ENCODE measurements around the gene ROBO2. TPM values are rescaled to one million over a fixed set of nuclear protein-coding genes. Genes with fewer than 3 reads are reported as not detected.

Gene ROBO2
- total RNA-seq, 1 experiment from 2014 or later = not detected

- H3K79me2 ChIP-seq (ENCODE audit: insufficient read depth, low read length) = no peaks in the 10 kb centered on the region
- no peak overlapping the region for H2AFZ ChIP-seq (ENCODE audit: low read depth, low read length, poor library complexity, severe bottlenecking)
- intact Hi-C loops (cut with micrococcal nuclease) = no loop called here
- ATAC-seq (no peak), DNase-seq (ENCODE audit: low read depth, low spot score) (no peak)
- no peaks in the 10 kb centered on the region for H3K4me1 ChIP-seq (ENCODE audit: control insufficient read depth in 1 of 2, insufficient read depth in 2 of 2, low read length in 2 of 2)
- no peak overlapping the region for H3K4me3 ChIP-seq (replicated peaks in 1 of 2; ENCODE audit: low read depth in 1 of 2, low read length in 2 of 2)
- H4K20me1 ChIP-seq (ENCODE audit: insufficient read depth) = no peaks in the 10 kb centered on the region
- H3K9ac ChIP-seq (ENCODE audit: low read length) = no peak overlapping the region
- H3K4me2 ChIP-seq (ENCODE audit: low read length) = no peak overlapping the region
- H3K27ac ChIP-seq (ENCODE audit: low read depth, low read length) = no peak overlapping the region
- no peaks in the 10 kb centered on the region for H3K27me3 ChIP-seq (ENCODE audit: insufficient read depth, low read length)
- H3K9me3 ChIP-seq (ENCODE audit: control insufficient read depth in 1 of 2, insufficient read depth in 1 of 2, low read depth in 1 of 2, low read length in 2 of 2) = peaks cover 6 to 25% of the 10 kb centered on the region in 2 experiments; a peak in 3 of 4 replicates
- ChIA-PET CTCF (no interaction called here), RAD21 (ENCODE audit: low non-redundant PET in 1 of 2, low total read pairs in 2 of 2, uncharacterized antibody in 2 of 2, unreplicated experiment in 2 of 2) (no interaction called here), POLR2A (no interaction called here)
- no TSS peak for BruUV-seq (replicated peaks)
- TF ChIP-seq MAX (IDR thresholded peaks at IDR 0.05) = no peak
- no peak for TF ChIP-seq REST (IDR thresholded peaks at IDR 0.05; ENCODE audit: low read depth)
- TF ChIP-seq EGR1 (IDR thresholded peaks at IDR 0.05; ENCODE audit: low read depth) = no peak
- no peak for TF ChIP-seq YY1 (IDR thresholded peaks at IDR 0.05; ENCODE audit: extremely low read depth, insufficient replicate concordance, low read depth, low read length)
- no peak for TF ChIP-seq CTCF (IDR thresholded peaks at IDR 0.05 in 2 of 3, conservative IDR thresholded peaks at IDR 0.05 in 1 of 3; ENCODE audit: borderline replicate concordance in 1 of 3, insufficient read depth in 1 of 3, low read depth in 2 of 3, low read length in 2 of 3)
- no peak for TF ChIP-seq SIN3A (IDR thresholded peaks at IDR 0.05; ENCODE audit: low read depth)
- TF ChIP-seq POLR2A (IDR thresholded peaks at IDR 0.05; ENCODE audit: borderline replicate concordance, extremely low read depth, insufficient read depth, insufficient read length) = no peak
- no peak for TF ChIP-seq JUND (IDR thresholded peaks at IDR 0.05)
- TF ChIP-seq ZBTB33 (IDR thresholded peaks at IDR 0.05; ENCODE audit: extremely low read depth, insufficient replicate concordance, low read length) = no peak
- TF ChIP-seq CBX3 (IDR thresholded peaks at IDR 0.05; ENCODE audit: low read depth) = no peak
- no peak for TF ChIP-seq ZNF274 (IDR thresholded peaks at IDR 0.05; ENCODE audit: low read depth, low read length)
- no peak for TF ChIP-seq CEBPB (IDR thresholded peaks at IDR 0.05; ENCODE audit: low read depth)
- TF ChIP-seq EZH2 (IDR thresholded peaks at IDR 0.05) = no peak
- TF ChIP-seq SP1 (IDR thresholded peaks at IDR 0.05; ENCODE audit: low read depth) = no peak
- no peaks in the 10 kb centered on the region for H3K9me2 ChIP-seq (ENCODE audit: insufficient read depth)
- no peaks in the 10 kb centered on the region for H3K36me3 ChIP-seq (ENCODE audit: control insufficient read depth in 1 of 2, insufficient read depth in 2 of 2, low read length in 2 of 2)
Observed at GRCh38 chr3:77227567-77227966, 187.7 kb downstream of the ROBO2 start.

Data from HCT116 (cell line).